NB4 (cell line): ENCODE data around the gene ABI3.

Source experiments
- CTCF ChIP-seq: IDR thresholded peaks from one replicate; pipeline ENCODE4 v1.5.1; 2012; ENCODE audit warnings: low read depth, low read length
- MAX ChIP-seq: IDR thresholded peaks from 2 replicates; pipeline ENCODE4 v1.6.1; 2011; ENCODE audit warnings: low read depth, low read length
- MYC ChIP-seq: IDR thresholded peaks from 2 replicates; pipeline ENCODE4 v1.6.1; 2011; ENCODE audit warnings: low read depth, low read length
- POLR2A ChIP-seq: IDR thresholded peaks from 2 replicates; pipeline ENCODE4 v1.6.1; 2011; ENCODE audit warnings: mild to moderate bottlenecking; ENCODE audit not compliant: insufficient read length; ENCODE audit errors: extremely low read depth

DNA sequence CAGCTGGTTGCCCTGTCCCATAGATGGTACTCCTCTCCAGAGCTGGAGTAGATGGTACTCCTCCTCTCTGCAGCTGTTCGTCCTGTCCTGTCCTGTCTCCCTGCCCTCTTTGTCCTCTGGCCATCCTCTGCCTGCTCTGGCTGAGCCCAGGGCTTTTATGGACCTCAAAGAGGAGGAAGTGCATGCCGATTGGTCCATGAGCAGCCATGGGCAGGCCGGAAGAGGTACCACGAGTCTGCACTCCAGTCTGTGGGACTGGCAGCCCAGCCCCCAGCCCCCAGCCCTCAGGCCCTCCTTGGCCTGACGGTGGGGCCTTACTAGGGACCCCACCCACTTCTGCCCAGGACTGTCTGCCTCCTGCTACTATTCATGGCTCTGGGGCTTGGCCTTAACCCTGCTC, 27.2 kb upstream of the ABI3 start:
- no peak for TF ChIP-seq MAX
- no peak for TF ChIP-seq CTCF
- no peak for TF ChIP-seq POLR2A
- TF ChIP-seq MYC, result no peak
